OCI-LY1 (cell line): ENCODE measurements around the gene TRNP1.

ENCODE experiments used
- H2AFZ ChIP-seq: fragments of 200-600 bp; sonication (generic), shearing (Covaris generic); 2 replicates; pipeline ENCODE4 v1.6.0; 2014; ENCODE audit warnings: antibody characterized with exemption, mild to moderate bottlenecking, low read length
- H3F3A ChIP-seq: fragments of 200-600 bp; sonication (generic), shearing (Covaris generic); 2 replicates; pipeline ENCODE4 v1.6.0; 2014; ENCODE audit warnings: mild to moderate bottlenecking, antibody characterized with exemption, low read length, moderate library complexity; ENCODE audit not compliant: insufficient read depth
- H3K27ac ChIP-seq: fragments of 200-600 bp; sonication (generic); 2 replicates; pipeline ENCODE4 v1.5.1; 2014; ENCODE audit warnings: low read length, mixed run types, mild to moderate bottlenecking, low read depth; ENCODE audit not compliant: poor library complexity, severe bottlenecking
- H3K27me3 ChIP-seq: fragments of 200-600 bp; sonication (generic); 2 replicates; pipeline ENCODE4 v1.6.0; 2014; ENCODE audit warnings: antibody characterized with exemption, mild to moderate bottlenecking, low read length, moderate library complexity; ENCODE audit not compliant: insufficient read depth
- H3K36me3 ChIP-seq: fragments of 200-600 bp; sonication (generic); 2 replicates; pipeline ENCODE4 v1.6.1; 2014; ENCODE audit warnings: mild to moderate bottlenecking, antibody characterized with exemption, low read length, moderate library complexity, mixed read lengths; ENCODE audit not compliant: insufficient read depth
- H3K4me1 ChIP-seq: fragments of 200-600 bp; sonication (generic); 2 replicates; pipeline ENCODE4 v1.5.1; 2014; ENCODE audit warnings: mild to moderate bottlenecking, low read length, moderate library complexity; ENCODE audit not compliant: insufficient read depth, severe bottlenecking
- H3K4me2 ChIP-seq: fragments of 200-600 bp; sonication (generic), shearing (Covaris generic); 2 replicates; pipeline ENCODE4 v1.6.1; 2014; ENCODE audit warnings: low read length
- H3K4me3 ChIP-seq: fragments of 200-600 bp; sonication (generic); 2 replicates; pipeline ENCODE4 v1.5.1; 2014; ENCODE audit warnings: low read length, low read depth, mild to moderate bottlenecking, mixed read lengths; ENCODE audit not compliant: poor library complexity, severe bottlenecking
- H3K79me2 ChIP-seq: fragments of 200-600 bp; shearing (Covaris generic); 2 replicates; pipeline ENCODE4 v1.6.1; 2016; ENCODE audit warnings: mixed run types, low read length, mixed read lengths; ENCODE audit not compliant: insufficient read depth
- H3K9ac ChIP-seq: fragments of 200-600 bp; sonication (generic), shearing (Covaris generic); 2 replicates; pipeline ENCODE4 v1.6.1; 2014; ENCODE audit warnings: mild to moderate bottlenecking, low read length, mixed read lengths
- H3K9me2 ChIP-seq: fragments of 200-600 bp; sonication (generic), shearing (Covaris generic); 2 replicates; pipeline ENCODE4 v1.6.1; 2014; ENCODE audit warnings: low read depth, mild to moderate bottlenecking, low read length, mixed read lengths
- H3K9me3 ChIP-seq: fragments of 200-600 bp; shearing (Covaris generic); 2 replicates; pipeline ENCODE4 v1.6.1; 2014; ENCODE audit warnings: low read length, mixed read lengths
- H4K20me1 ChIP-seq: fragments of 200-600 bp; sonication (generic), shearing (Covaris generic); 2 replicates; pipeline ENCODE4 v1.6.0; 2016; ENCODE audit warnings: mild to moderate bottlenecking, low read length; ENCODE audit not compliant: insufficient read depth
- EZH2 ChIP-seq: fragments of 200-600 bp; sonication (generic), shearing (Covaris generic); IDR thresholded peaks from 2 replicates; pipeline ENCODE4 v1.8.0; 2017; ENCODE audit warnings: borderline replicate concordance, mixed run types, mild to moderate bottlenecking, antibody characterized with exemption, low read length, moderate library complexity, mixed read lengths
- TF ChIP-seq, protein P1 (sequence below): fragments of 200-600 bp; sonication (generic), shearing (Covaris generic); IDR thresholded peaks from 2 replicates; pipeline ENCODE4 v1.5.1; 2017; ENCODE audit warnings: mild to moderate bottlenecking, antibody characterized with exemption, low read length, moderate library complexity, mixed read lengths

TRNP1 gene

GRCh38 chr1:26953374-26953773 lies 40.1 kb upstream of the TRNP1 start:
- Histone ChIP-seq H3K4me2 (no peak overlapping the region), H3K9me3 (peaks cover 8% of the 10 kb centered on the region; the same call in 1 of the 2 replicates), H3K27ac (no peak overlapping the region), H3K9me2 (no peaks in the 10 kb centered on the region), H3K4me3 (no peak overlapping the region), H3K79me2 (no peaks in the 10 kb centered on the region), H3K27me3 (peaks cover 4% of the 10 kb centered on the region; the same call in 1 of the 2 replicates), H3K36me3 (peaks cover 4% of the 10 kb centered on the region; the same call in 1 of the 2 replicates), H3K4me1 (no peaks in the 10 kb centered on the region), H2AFZ (no peak overlapping the region), H4K20me1 (no peaks in the 10 kb centered on the region), H3F3A (no peaks in the 10 kb centered on the region), H3K9ac (no peak overlapping the region)
- TF ChIP-seq EZH2, result no peak
- TF ChIP-seq, protein P1, sequence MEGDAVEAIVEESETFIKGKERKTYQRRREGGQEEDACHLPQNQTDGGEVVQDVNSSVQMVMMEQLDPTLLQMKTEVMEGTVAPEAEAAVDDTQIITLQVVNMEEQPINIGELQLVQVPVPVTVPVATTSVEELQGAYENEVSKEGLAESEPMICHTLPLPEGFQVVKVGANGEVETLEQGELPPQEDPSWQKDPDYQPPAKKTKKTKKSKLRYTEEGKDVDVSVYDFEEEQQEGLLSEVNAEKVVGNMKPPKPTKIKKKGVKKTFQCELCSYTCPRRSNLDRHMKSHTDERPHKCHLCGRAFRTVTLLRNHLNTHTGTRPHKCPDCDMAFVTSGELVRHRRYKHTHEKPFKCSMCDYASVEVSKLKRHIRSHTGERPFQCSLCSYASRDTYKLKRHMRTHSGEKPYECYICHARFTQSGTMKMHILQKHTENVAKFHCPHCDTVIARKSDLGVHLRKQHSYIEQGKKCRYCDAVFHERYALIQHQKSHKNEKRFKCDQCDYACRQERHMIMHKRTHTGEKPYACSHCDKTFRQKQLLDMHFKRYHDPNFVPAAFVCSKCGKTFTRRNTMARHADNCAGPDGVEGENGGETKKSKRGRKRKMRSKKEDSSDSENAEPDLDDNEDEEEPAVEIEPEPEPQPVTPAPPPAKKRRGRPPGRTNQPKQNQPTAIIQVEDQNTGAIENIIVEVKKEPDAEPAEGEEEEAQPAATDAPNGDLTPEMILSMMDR, result no peak

DNA sequence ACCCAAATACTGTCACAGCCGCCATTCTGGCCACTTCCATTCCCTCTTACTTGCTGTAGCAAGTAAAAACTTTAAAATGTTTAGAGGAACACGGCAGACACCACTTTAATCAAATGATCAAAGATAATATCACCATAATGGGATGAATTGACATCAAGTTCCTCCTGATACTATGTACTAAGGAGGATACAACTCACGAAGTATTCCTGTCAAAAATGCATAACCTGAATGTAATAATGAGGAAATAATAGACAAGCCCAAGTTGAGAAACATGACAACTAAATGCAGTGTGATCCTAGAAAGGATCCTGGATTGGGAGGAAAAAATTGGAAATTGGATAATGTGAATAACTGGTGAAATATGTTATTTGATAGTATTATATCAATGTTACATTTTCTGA lies 37.2 kb upstream of the TRNP1 start:
- Histone ChIP-seq H2AFZ (no peak overlapping the region), H3K9ac (no peak overlapping the region), H3F3A (no peaks in the 10 kb centered on the region), H3K79me2 (no peaks in the 10 kb centered on the region), H3K4me1 (peaks cover 12% of the 10 kb centered on the region), H3K27ac (no peak overlapping the region), H4K20me1 (no peaks in the 10 kb centered on the region), H3K36me3 (peaks cover 4% of the 10 kb centered on the region; the same call in 1 of the 2 replicates), H3K9me2 (no peaks in the 10 kb centered on the region), H3K9me3 (peaks cover 8% of the 10 kb centered on the region; the same call in 1 of the 2 replicates), H3K4me2 (no peak overlapping the region), H3K27me3 (peaks cover 10% of the 10 kb centered on the region; the same call in 1 of the 2 replicates), H3K4me3 (no peak overlapping the region)
- TF ChIP-seq, protein P1, result no peak
- TF ChIP-seq EZH2, result no peak

DNA sequence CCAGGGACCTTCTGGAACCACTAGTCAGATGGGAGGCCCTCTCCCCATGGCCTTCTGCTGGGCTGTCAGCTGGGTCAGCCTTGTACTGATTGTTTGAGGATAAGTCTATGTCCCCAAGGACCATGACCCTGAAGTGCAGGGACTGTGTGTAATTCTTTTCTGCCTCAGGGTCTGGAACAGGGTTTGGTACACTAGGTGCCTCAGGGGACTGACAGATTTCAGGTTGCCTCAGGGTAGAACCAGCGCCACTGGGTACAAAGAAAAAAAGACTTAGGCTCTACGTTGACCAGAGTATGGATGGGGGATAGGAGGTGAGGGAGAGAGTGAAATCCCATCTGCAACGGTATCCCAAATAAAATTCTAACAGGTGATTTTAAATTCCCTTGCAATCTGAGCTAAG lies 36.2 kb upstream of the TRNP1 start:
- Histone ChIP-seq H3K9me3 (peaks cover 8% of the 10 kb centered on the region; the same call in 1 of the 2 replicates), H3K9me2 (no peaks in the 10 kb centered on the region), H3K27me3 (peaks cover 10% of the 10 kb centered on the region; the same call in 1 of the 2 replicates), H3K4me1 (peaks cover 12% of the 10 kb centered on the region), H4K20me1 (no peaks in the 10 kb centered on the region), H3K79me2 (no peaks in the 10 kb centered on the region), H3K36me3 (peaks cover 4% of the 10 kb centered on the region; the same call in 1 of the 2 replicates), H3K9ac (no peak overlapping the region), H2AFZ (no peak overlapping the region), H3K27ac (no peak overlapping the region), H3K4me3 (no peak overlapping the region), H3K4me2 (no peak overlapping the region), H3F3A (no peaks in the 10 kb centered on the region)
- TF ChIP-seq, protein P1, result no peak
- TF ChIP-seq EZH2, result no peak
